NCI-H146 (cell line): ENCODE measurements around the gene UBAP2L.
"Not testable (repeated sequence)": the region's sequence is repeated elsewhere in the genome, so short reads cannot be mapped to it uniquely, and the experiment has no call there.

ENCODE experiments used
- DNase-seq: peaks from one replicate; lab custom pipeline; 2025; lab: John Stamatoyannopoulos, UW

The UBAP2L gene

DNA sequence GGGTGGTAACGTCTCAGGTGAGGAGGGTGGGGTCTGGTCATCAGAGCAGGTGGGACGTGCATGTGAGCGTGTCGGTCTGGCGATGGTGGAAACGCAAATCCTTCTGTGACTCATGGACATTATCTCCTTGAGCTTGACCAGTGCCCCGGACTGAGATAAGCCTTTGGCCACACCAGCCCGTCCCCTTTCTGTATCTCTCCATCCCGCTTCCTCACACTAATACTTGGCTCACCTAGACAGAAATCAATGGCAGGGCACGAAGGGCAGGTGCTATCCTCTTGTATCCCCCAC lies 92.3 kb downstream of the UBAP2L start:
- no peak for DNase-seq

DNA sequence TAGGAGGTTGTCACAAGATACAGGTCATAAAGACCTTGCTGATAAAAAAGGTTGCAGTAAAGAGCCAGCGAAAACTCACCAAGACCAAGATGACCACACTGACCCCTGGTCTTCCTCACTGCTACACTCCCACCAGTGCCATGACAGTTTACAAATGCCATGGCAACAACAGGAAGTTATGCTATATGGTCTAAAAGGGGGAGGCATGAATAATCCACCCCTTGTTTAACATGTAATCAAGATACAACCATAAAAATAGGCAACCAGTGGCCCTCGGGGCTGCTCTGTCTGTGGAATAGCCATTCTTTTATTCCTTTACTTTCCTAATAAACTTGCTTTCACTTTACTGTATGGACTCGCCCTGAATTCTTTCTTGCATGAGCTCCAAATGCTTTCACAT lies 93.5 kb downstream of the UBAP2L start:
- DNase-seq: not testable (repeated sequence)

DNA sequence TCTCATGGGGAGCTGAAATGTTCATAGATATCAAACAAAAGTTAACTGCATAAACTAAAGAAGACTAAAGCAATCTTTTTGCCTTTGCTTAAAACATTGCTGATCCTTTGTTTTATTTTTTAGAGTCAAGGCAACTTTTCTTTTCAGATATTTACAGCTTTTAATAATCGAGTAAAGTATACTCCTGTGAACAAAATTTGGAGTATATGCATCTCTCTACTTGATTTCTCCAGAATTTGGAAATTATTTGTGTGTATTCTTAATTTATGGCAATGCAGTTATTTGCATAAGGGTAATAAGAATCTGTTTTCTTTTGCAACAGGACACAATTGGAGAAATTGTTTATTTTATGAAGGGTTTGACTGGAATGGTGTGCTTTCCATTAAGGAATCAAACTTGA lies 95.9 kb downstream of the UBAP2L start:
- no peak for DNase-seq

DNA sequence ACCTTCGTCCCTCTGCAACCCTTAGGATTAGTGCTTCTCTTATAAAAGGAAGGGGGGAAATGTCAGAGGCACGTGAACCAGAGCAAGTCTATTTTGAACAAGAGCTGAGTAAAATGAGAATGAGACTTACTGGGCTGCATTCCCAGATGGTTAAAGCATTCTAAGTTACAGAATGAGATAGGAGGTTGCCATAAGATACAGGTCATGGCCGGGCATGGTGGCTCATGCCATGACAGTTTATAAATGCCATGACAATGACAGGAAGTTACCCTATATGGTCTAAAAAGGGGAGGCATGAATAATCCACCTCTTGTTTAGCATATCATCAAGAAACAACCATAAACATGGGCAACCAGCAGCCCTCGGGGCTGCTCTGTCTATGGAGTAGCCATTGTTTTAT lies 97.6 kb downstream of the UBAP2L start:
- no peak for DNase-seq
